ENCODE measurements around the gene LMBR1. TPM values are rescaled to one million over a fixed set of nuclear protein-coding genes. Genes with fewer than 3 reads are reported as not detected.
"Not testable (repeated sequence)": the region's sequence is repeated elsewhere in the genome, so short reads cannot be mapped to it uniquely, and the experiment has no call there.

LMBR1 gene
- total and polyA plus RNA-seq, 2 of the 13 experiments (the other 11 are each of a cell fraction or from before 2014, with no cell fraction given): 20.9 to 39.6 TPM

DNA sequence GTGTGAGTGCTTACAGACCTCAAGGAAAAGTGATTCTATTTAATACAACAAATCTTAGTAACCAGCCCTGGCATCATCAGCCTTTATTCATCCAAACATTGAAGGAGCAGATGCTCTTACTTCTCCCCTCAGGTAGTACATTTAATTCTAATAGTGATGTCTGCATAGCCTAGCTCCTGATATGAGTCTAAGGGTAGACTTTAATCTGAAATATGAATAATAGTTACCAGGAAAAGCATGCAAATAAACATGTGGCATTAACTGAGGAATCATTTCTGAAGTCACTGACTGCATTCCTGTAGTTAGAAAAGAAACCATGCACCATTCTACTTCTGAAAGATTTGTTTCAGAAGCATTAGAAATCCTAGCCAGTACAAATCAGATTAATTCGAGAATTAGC, 25.7 kb upstream of the LMBR1 start (continued):
- TF ChIP-seq, protein P1, sequence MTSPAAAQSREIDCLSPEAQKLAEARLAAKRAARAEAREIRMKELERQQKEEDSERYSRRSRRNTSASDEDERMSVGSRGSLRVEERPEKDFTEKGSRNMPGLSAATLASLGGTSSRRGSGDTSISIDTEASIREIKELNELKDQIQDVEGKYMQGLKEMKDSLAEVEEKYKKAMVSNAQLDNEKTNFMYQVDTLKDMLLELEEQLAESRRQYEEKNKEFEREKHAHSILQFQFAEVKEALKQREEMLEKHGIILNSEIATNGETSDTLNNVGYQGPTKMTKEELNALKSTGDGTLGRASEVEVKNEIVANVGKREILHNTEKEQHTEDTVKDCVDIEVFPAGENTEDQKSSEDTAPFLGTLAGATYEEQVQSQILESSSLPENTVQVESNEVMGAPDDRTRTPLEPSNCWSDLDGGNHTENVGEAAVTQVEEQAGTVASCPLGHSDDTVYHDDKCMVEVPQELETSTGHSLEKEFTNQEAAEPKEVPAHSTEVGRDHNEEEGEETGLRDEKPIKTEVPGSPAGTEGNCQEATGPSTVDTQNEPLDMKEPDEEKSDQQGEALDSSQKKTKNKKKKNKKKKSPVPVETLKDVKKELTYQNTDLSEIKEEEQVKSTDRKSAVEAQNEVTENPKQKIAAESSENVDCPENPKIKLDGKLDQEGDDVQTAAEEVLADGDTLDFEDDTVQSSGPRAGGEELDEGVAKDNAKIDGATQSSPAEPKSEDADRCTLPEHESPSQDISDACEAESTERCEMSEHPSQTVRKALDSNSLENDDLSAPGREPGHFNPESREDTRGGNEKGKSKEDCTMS (CRISPR knock-in tag; conservative IDR thresholded peaks at IDR 0.05): no peak
- TF ChIP-seq ZC3H13 (CRISPR knock-in tag; IDR thresholded peaks at IDR 0.05): no peak
- no peak for TF ChIP-seq ZNF781 (CRISPR knock-in tag; IDR thresholded peaks at IDR 0.05; ENCODE audit: borderline replicate concordance, not compliant biosample characterization)
- TF ChIP-seq ZNF557 (CRISPR knock-in tag; IDR thresholded peaks at IDR 0.05): no peak
- TF ChIP-seq, protein P2, sequence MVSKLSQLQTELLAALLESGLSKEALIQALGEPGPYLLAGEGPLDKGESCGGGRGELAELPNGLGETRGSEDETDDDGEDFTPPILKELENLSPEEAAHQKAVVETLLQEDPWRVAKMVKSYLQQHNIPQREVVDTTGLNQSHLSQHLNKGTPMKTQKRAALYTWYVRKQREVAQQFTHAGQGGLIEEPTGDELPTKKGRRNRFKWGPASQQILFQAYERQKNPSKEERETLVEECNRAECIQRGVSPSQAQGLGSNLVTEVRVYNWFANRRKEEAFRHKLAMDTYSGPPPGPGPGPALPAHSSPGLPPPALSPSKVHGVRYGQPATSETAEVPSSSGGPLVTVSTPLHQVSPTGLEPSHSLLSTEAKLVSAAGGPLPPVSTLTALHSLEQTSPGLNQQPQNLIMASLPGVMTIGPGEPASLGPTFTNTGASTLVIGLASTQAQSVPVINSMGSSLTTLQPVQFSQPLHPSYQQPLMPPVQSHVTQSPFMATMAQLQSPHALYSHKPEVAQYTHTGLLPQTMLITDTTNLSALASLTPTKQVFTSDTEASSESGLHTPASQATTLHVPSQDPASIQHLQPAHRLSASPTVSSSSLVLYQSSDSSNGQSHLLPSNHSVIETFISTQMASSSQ (IDR thresholded peaks at IDR 0.05; ENCODE audit: low read depth): no peak
- TF ChIP-seq, protein P2 (CRISPR knock-in tag; IDR thresholded peaks at IDR 0.05; ENCODE audit: borderline replicate concordance): no peak

DNA sequence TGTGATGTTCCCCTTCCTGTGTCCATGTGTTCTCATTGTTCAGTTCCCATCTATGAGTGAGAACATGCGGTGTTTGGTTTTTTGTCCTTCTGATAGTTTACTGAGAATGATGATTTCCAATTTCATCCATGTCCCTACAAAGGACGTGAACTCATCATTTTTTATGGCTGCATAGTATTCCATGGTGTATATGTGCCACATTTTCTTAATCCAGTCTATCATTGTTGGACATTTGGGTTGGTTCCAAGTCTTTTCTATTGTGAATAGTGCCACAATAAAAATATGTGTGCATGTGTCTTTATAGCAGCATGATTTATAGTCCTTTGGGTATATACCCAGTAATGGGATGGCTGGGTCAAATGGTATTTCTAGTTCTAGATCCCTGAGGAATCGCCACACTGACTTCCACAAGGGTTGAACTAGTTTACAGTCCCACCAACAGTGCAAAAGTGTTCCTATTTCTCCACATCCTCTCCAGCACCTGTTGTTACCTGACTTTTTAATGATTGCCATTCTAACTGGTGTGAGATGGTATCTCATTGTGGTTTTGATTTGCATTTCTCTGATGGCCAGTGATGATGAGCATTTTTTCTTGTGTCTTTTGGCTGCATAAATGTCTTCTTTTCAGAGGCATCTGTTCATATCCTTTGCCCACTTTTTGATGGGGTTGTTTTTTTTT, 16.7 kb upstream of the LMBR1 start:
- H2AFZ ChIP-seq (ENCODE audit: low read length); POLR2A ChIA-PET; H3K9ac ChIP-seq (ENCODE audit: insufficient read depth, low read depth, low read length); H3K4me1 ChIP-seq (ENCODE audit: insufficient read depth, low read length); DNase-seq (ENCODE audit: low spot score); H3K4me3 ChIP-seq (replicated peaks in 1 of 3; ENCODE audit: insufficient read depth in 1 of 3, low read depth in 2 of 3, low read length in 3 of 3); H3K4me2 ChIP-seq (ENCODE audit: low read depth, low read length); in situ Hi-C loops (cut with HindIII; ENCODE audit: extremely low pct_ligation_motif_present, low pct_unique_long_range_greater_than_20kb); H3K27me3 ChIP-seq (ENCODE audit: control insufficient read depth in 1 of 2, insufficient read depth in 2 of 2, low read length in 2 of 2); ATAC-seq; H4K20me1 ChIP-seq (ENCODE audit: insufficient read depth, low read length); BruUV-seq (replicated peaks); H3K36me3 ChIP-seq (replicated peaks in 1 of 2; ENCODE audit: control insufficient read depth in 1 of 2, insufficient read depth in 2 of 2, low read length in 2 of 2); FAIRE-seq; H3K27ac ChIP-seq (ENCODE audit: extremely low read length, insufficient read depth, low read length); H3K79me2 ChIP-seq (ENCODE audit: insufficient read depth, low read length); H3K9me3 ChIP-seq (ENCODE audit: low read length): not testable (repeated sequence)
- CTCF ChIA-PET (ENCODE audit: low intra/inter-chr PET ratio, low total read pairs): interaction anchor here (1.2 kb wide), 1 partner anchor 39 kb away, joined by 4 read pairs; no protein-coding TSS in a partner anchor
- 43% methylated on average over 3 of the region's 3 CpGs for WGBS (ENCODE audit: low lambda C conversion rate)
- intact Hi-C loops (cut with micrococcal nuclease; ENCODE audit: unreplicated experiment): loop anchor here (5.0 kb wide), 1 partner anchor 38 kb away; the partner anchor contains the start of gene NOM1

Data from HepG2 (cell line).